GM21723 (cell line): ENCODE measurements around the gene RBM17.
"Not testable (repeated sequence)": the region's sequence is repeated elsewhere in the genome, so short reads cannot be mapped to it uniquely, and the experiment has no call there.

ENCODE experiments used
- ATAC-seq: cut with Tn5 transposase; IDR thresholded peaks from one replicate; pipeline ENCODE4 v1.9.1; 2021; ENCODE audit warnings: mild to moderate bottlenecking, moderate library complexity; ENCODE audit not compliant: unreplicated experiment

The RBM17 gene

GRCh38 chr10:6151087-6151977 is 62.5 kb downstream of the RBM17 start:
- peak; percentile 93 for ATAC-seq

GRCh38 chr10:6153845-6154244 is 65.0 kb downstream of the RBM17 start:
- no peak for ATAC-seq

GRCh38 chr10:6154566-6154965 is 65.7 kb downstream of the RBM17 start:
- no peak for ATAC-seq

GRCh38 chr10:6158276-6158675 is 69.4 kb downstream of the RBM17 start:
- ATAC-seq = no peak

- no peak for ATAC-seq
Measured at GRCh38 chr10:6161921-6162320, 73.1 kb downstream of the RBM17 start.

GRCh38 chr10:6162589-6163356 is 73.9 kb downstream of the RBM17 start:
- no peak for ATAC-seq

- ATAC-seq = peak; percentile 94
Measured at GRCh38 chr10:6163364-6164270, 74.8 kb downstream of the RBM17 start.

- ATAC-seq = no peak
Measured at GRCh38 chr10:6164271-6165095, 75.6 kb downstream of the RBM17 start.

- ATAC-seq = no peak
Measured at GRCh38 chr10:6165221-6165725, 76.4 kb downstream of the RBM17 start.

- not testable (repeated sequence) for ATAC-seq
Measured at GRCh38 chr10:6165933-6166332, 77.1 kb downstream of the RBM17 start.
